HUES64 (cell line): Measurements from ENCODE around the gene POLR3GL. TPM values are rescaled to one million over a fixed set of nuclear protein-coding genes. Genes with fewer than 3 reads are reported as not detected.
"Not testable (repeated sequence)": the region's sequence is repeated elsewhere in the genome, so short reads cannot be mapped to it uniquely, and the experiment has no call there.

Experiments used
- H3K27ac ChIP-seq: 2 replicates; pipeline ENCODE4 v1.7.0; 2013; ENCODE audit warnings: low read depth, low read length, inconsistent platforms
- H3K27me3 ChIP-seq: 2 replicates; pipeline ENCODE4 v1.6.1; 2013; ENCODE audit warnings: mild to moderate bottlenecking, low read length; ENCODE audit not compliant: insufficient read depth
- H3K36me3 ChIP-seq: 2 replicates; pipeline ENCODE4 v1.6.1; 2013; ENCODE audit warnings: mild to moderate bottlenecking, low read length; ENCODE audit not compliant: insufficient read depth
- H3K4me1 ChIP-seq: 2 replicates; pipeline ENCODE4 v1.6.1; 2013; ENCODE audit warnings: mild to moderate bottlenecking, low read length, moderate library complexity; ENCODE audit not compliant: insufficient read depth
- H3K4me3 ChIP-seq: 2 replicates; pipeline ENCODE4 v1.5.1; 2013; ENCODE audit warnings: mild to moderate bottlenecking, low read length, moderate library complexity
- H3K9ac ChIP-seq: 2 replicates; pipeline ENCODE4 v1.6.1; 2013; ENCODE audit warnings: mild to moderate bottlenecking, low read depth, low read length
- H3K9me3 ChIP-seq: 2 replicates; pipeline ENCODE4 v1.6.1; 2013; ENCODE audit warnings: low read depth, low read length; ENCODE audit not compliant: insufficient read depth
- WGBS: fragments of 150-250, 120-280 bp; methylation state at CpG from one replicate; pipeline ENCODE4 v1.1.7; 2013; ENCODE audit warnings: missing lambda C conversion rate; 5-methylcytosine and 5-hydroxymethylcytosine counted together
- polyA plus RNA-seq, 2 experiments: library from polyadenylated mRNA; stranded (reverse); fragments of 50-300 nt; gene quantifications; one replicate each; pipeline ENCODE4 v1.2.3, GENCODE V29; 2013

POLR3GL gene, protein sequence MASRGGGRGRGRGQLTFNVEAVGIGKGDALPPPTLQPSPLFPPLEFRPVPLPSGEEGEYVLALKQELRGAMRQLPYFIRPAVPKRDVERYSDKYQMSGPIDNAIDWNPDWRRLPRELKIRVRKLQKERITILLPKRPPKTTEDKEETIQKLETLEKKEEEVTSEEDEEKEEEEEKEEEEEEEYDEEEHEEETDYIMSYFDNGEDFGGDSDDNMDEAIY
- 6.5 TPM for polyA plus RNA-seq (2013, experiment 1 of 2)
- polyA plus RNA-seq (2013, experiment 2 of 2): 10.1 TPM

DNA sequence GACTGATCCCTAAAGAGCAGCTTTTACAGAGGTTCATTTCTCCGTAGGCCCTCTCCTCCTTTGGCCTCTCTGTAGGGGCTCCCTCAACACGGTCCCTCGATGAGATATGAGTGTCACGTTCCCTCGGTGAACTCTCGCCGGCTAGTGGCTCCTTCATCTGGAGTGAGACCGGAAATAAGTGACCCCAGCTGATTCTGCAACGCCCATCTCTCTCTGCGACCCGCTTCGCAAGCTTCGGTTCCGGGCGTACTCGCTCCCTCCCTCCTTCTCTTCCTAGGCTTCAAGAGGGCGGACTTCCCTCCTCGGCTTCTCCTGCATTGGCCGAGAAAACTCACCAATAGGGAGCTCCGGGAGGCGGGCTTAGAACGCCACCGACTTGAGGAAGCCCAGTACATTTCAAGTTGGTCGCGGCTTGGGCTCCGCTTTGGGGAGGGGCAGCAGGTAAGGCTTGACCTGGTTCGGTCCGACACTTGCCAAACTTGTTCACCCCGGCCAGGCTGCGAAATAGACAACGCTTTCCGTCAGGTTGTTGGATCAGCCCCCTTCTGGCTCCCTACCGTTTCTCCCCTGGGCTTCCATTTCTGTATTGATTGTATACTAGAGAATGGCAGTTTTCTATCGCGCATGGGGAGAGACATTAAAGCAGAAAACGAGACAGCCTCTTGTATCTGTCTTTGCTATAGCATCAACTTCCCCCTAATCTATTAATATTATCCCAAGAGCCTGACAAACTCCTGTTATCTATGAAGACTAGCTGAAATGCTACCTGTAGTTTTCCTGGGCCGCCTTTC, at the start of gene POLR3GL, which contains the start of gene ANKRD34A:
POLR3GL (plus strand) TSS at position 363 of the 791 bp plus-strand sequence. CDS start 10,176 bp downstream, outside the sequence.
ANKRD34A (minus strand) TSS at position 248 of the 791 bp plus-strand sequence. CDS start 2,816 bp downstream, outside the sequence.
- 0 out of 2 replicates have a peak within 1 kb of the TSS, but pooled peaks have one; percentile 5 for H3K9ac ChIP-seq
- peaks cover 48% of the 10 kb centered on the region for H3K27me3 ChIP-seq
- H3K4me1 ChIP-seq: peaks cover 13% of the 10 kb centered on the region
- H3K9me3 ChIP-seq: 0 out of 2 replicates have a peak, but pooled peaks cover 5% of the 10 kb centered on the region
- no peaks in the 10 kb centered on the region for H3K36me3 ChIP-seq
- no peak within 1 kb of the TSS for H3K27ac ChIP-seq
- WGBS: 3% methylated on average over 37 of the region's 37 CpGs
- H3K4me3 ChIP-seq: peak within 1 kb of the TSS; percentile 65

DNA sequence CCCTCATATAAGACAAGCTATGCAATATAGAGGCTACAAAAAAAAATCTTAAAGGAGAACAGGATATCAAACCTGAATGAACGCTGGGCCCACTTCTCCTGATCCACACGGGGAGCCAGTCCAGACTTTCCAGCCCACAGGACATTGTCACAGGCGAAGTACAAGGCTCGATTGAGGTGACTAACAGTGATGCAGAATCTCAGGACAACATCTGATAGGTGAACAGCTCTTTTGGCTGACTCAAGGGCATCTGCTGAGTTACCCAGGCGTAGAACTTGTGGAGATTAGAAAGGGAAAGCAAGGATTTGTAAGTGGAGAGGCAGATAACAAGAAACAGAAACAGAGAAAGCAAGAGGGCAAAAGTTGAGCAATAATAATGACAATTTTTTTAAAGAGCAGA, 47.7 kb upstream of the POLR3GL start:
- peaks cover 3% of the 10 kb centered on the region; the same call in 1 of the 2 replicates for H3K4me1 ChIP-seq
- H3K27ac ChIP-seq: no peak overlapping the region
- H3K4me3 ChIP-seq: no peak overlapping the region
- H3K9me3 ChIP-seq: no peaks in the 10 kb centered on the region
- no peak overlapping the region for H3K9ac ChIP-seq
- peaks cover 23% of the 10 kb centered on the region for H3K36me3 ChIP-seq
- no peaks in the 10 kb centered on the region for H3K27me3 ChIP-seq
- 89% methylated on average over 5 of the region's 5 CpGs for WGBS

- Histone ChIP-seq H3K27ac (no peak overlapping the region), H3K27me3 (no peaks in the 10 kb centered on the region)
Measured at GRCh38 chr1:145917595-145917994, 46.9 kb upstream of the POLR3GL start.

GRCh38 chr1:145918144-145918991, 46.1 kb upstream of the POLR3GL start, which contains the start of gene PEX11B:
TSS of gene PEX11B (minus strand) at chr1:145918717. CDS start at chr1:145918688, 29 bp downstream.
- Histone ChIP-seq H3K27ac (peak within 1 kb of the TSS; percentile 34), H3K9me3 (no peaks in the 10 kb centered on the region), H3K36me3 (peaks cover 28% of the 10 kb centered on the region), H3K27me3 (no peaks in the 10 kb centered on the region), H3K4me3 (peak within 1 kb of the TSS; percentile 89), H3K9ac (peak within 1 kb of the TSS; percentile 72), H3K4me1 (peaks cover 3% of the 10 kb centered on the region; the same call in 1 of the 2 replicates)
- WGBS: 2% methylated on average over 51 of the region's 51 CpGs

More at GRCh38 chr1:145917595-145917994, 46.9 kb upstream of the POLR3GL start:
- Histone ChIP-seq H3K4me3 (peak overlapping the region; percentile 89), H3K9ac (no peak overlapping the region), H3K9me3 (no peaks in the 10 kb centered on the region), H3K36me3 (peaks cover 23% of the 10 kb centered on the region), H3K4me1 (peaks cover 3% of the 10 kb centered on the region; the same call in 1 of the 2 replicates)
- WGBS: 90% methylated on average over 5 of the region's 5 CpGs

- 5% methylated on average over 33 of the region's 33 CpGs for WGBS
- no peaks in the 10 kb centered on the region for H3K9me3 ChIP-seq
- peak overlapping the region; percentile 89 for H3K4me3 ChIP-seq
- H3K27me3 ChIP-seq: no peaks in the 10 kb centered on the region
- peak overlapping the region; percentile 72 for H3K9ac ChIP-seq
- peaks cover 3% of the 10 kb centered on the region; the same call in 1 of the 2 replicates for H3K4me1 ChIP-seq
- peaks cover 37% of the 10 kb centered on the region for H3K36me3 ChIP-seq
- H3K27ac ChIP-seq: peak overlapping the region; percentile 34
Measured at GRCh38 chr1:145918992-145919939, 45.2 kb upstream of the POLR3GL start.

GRCh38 chr1:145920297-145920696, 44.2 kb upstream of the POLR3GL start:
- not testable (repeated sequence) for H3K4me3 ChIP-seq, H3K9ac ChIP-seq, H3K27me3 ChIP-seq, H3K4me1 ChIP-seq, H3K9me3 ChIP-seq, H3K27ac ChIP-seq
- peaks cover 36% of the 10 kb centered on the region for H3K36me3 ChIP-seq
- 69% methylated on average over 1 of the region's 4 CpGs for WGBS

DNA sequence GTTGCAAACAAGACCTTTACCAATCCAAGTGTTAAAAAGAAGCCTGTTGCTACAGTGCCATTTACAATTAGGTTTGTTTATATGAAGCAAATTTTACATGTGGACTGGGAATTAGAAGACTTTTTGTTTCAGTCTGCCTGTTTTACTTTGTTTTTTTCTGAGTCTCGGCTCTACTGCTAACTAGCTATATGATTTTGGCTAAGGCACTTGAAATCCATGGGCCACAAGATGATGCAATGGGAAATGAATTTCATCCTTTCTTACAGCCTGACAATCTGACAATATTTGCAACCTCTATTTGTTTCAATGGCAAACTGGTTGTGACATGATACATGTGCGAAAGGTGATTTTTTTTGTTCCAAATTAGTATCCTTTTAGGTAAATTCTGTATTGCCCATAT, 42.2 kb upstream of the POLR3GL start:
- H3K27me3 ChIP-seq: no peaks in the 10 kb centered on the region
- peaks cover 8% of the 10 kb centered on the region; the same call in 1 of the 2 replicates for H3K4me1 ChIP-seq
- no peak overlapping the region for H3K27ac ChIP-seq
- 94% methylated on average over 2 of the region's 2 CpGs for WGBS
- H3K9me3 ChIP-seq: no peaks in the 10 kb centered on the region
- peaks cover 38% of the 10 kb centered on the region for H3K36me3 ChIP-seq
- H3K4me3 ChIP-seq: no peak overlapping the region
- H3K9ac ChIP-seq: no peak overlapping the region

DNA sequence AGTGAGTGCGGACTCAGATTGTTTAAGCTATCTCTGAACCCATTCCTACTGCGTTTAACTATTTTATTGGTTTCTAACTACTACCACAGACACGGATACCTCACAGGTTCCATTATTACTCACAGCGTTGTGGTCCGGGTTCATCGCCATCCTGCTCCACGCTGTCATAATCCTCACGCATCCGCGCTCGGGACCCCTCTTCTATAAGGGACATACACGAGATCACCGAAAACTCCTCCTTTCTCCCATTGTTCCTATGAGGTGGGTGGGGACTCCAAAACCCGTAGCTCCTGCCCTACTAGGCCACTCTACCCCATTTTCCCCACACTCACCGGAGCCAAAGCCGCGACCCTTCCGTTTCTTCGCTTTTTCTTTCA, 37.8 kb upstream of the POLR3GL start:
- Histone ChIP-seq H3K27me3 (no peaks in the 10 kb centered on the region), H3K4me1 (peaks cover 4% of the 10 kb centered on the region)
- WGBS: 10% methylated on average over 19 of the region's 19 CpGs

GRCh38 chr1:145927063-145927886, 37.2 kb upstream of the POLR3GL start, which contains the start of gene RBM8A:
TSS of gene RBM8A (minus strand) at chr1:145927484. CDS start at chr1:145927426, 58 bp downstream.
- peak within 1 kb of the TSS; percentile 95 for H3K27ac ChIP-seq
- no peaks in the 10 kb centered on the region for H3K27me3 ChIP-seq
- WGBS: under 1% methylated on average over 41 of the region's 41 CpGs
- H3K9ac ChIP-seq: peak within 1 kb of the TSS; percentile 94
- peaks cover 32% of the 10 kb centered on the region for H3K36me3 ChIP-seq
- peak within 1 kb of the TSS; percentile 97 for H3K4me3 ChIP-seq
- peaks cover 6% of the 10 kb centered on the region for H3K4me1 ChIP-seq
- no peaks in the 10 kb centered on the region for H3K9me3 ChIP-seq

More for the DNA sequence above, 37.8 kb upstream of the POLR3GL start:
- Histone ChIP-seq H3K9ac (peak overlapping the region; percentile 94), H3K4me3 (peak overlapping the region; percentile 97), H3K9me3 (no peaks in the 10 kb centered on the region), H3K36me3 (peaks cover 34% of the 10 kb centered on the region), H3K27ac (peak overlapping the region; percentile 77)
